Vagina (tissue), 2 donors: Measurements from ENCODE around the gene MAGEE1.

Experiments used
- POLR2A ChIP-seq, 2 donors: fragments of 450-650 bp; IDR thresholded peaks; one replicate each; pipeline ENCODE4 v1.6.1; 2017; ENCODE audit warnings: antibody characterized with exemption in 2 of 2, mild to moderate bottlenecking in 2 of 2, moderate library complexity in 2 of 2
- TF ChIP-seq, protein P1 (sequence below), 3 experiments: fragments of 450-650 bp in 2 of 3; fragments of 200-600 bp in 1 of 3; sonication (generic) in 1 of 3; IDR thresholded peaks; one replicate each; pipeline ENCODE4 v1.5.1; 2017 to 2019; ENCODE audit warnings: antibody characterized with exemption in 3 of 3, mild to moderate bottlenecking in 2 of 3, moderate library complexity in 2 of 3

GRCh38 chrX:76398970-76399369 is 28.5 kb upstream of the MAGEE1 start:
- TF ChIP-seq POLR2A (IDR thresholded peaks at IDR 0.05): no peak
- TF ChIP-seq, protein P1, sequence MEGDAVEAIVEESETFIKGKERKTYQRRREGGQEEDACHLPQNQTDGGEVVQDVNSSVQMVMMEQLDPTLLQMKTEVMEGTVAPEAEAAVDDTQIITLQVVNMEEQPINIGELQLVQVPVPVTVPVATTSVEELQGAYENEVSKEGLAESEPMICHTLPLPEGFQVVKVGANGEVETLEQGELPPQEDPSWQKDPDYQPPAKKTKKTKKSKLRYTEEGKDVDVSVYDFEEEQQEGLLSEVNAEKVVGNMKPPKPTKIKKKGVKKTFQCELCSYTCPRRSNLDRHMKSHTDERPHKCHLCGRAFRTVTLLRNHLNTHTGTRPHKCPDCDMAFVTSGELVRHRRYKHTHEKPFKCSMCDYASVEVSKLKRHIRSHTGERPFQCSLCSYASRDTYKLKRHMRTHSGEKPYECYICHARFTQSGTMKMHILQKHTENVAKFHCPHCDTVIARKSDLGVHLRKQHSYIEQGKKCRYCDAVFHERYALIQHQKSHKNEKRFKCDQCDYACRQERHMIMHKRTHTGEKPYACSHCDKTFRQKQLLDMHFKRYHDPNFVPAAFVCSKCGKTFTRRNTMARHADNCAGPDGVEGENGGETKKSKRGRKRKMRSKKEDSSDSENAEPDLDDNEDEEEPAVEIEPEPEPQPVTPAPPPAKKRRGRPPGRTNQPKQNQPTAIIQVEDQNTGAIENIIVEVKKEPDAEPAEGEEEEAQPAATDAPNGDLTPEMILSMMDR (IDR thresholded peaks at IDR 0.05): no peak
